GM12891 (cell line): ENCODE data around the gene HOXC4.

ENCODE experiments used
- DNase-seq: peaks from one replicate; pipeline ENCODE4 v3.0.0; 2011; ENCODE audit warnings: low spot score; ENCODE audit not compliant: insufficient read length
- FAIRE-seq: peaks from 2 replicates; lab custom pipeline; 2011; peaks lifted over from hg19 to GRCh38; lab: Jason Lieb, UNC
- PAX5 ChIP-seq: IDR thresholded peaks from 2 replicates; pipeline ENCODE4 v1.6.1; 2011; ENCODE audit warnings: low read length, moderate library complexity, mild to moderate bottlenecking; ENCODE audit not compliant: insufficient read depth, severe bottlenecking
- POLR2A ChIP-seq: IDR thresholded peaks from 2 replicates; pipeline ENCODE4 v1.6.1; 2011; ENCODE audit warnings: low read depth, low read length, control low read depth
- POLR2AphosphoS5 ChIP-seq: IDR thresholded peaks from 2 replicates; pipeline ENCODE4 v1.6.1; 2011; ENCODE audit warnings: low read depth, low read length, control low read depth
- POU2F2 ChIP-seq: IDR thresholded peaks from 2 replicates; pipeline ENCODE4 v1.6.1; 2011; ENCODE audit warnings: low read depth, mild to moderate bottlenecking, control low read depth, low read length, moderate library complexity
- SPI1 ChIP-seq: IDR thresholded peaks from 2 replicates; pipeline ENCODE4 v1.6.1; 2011; ENCODE audit warnings: low read depth, low read length, control low read depth
- TAF1 ChIP-seq: IDR thresholded peaks from 2 replicates; pipeline ENCODE4 v1.6.1; 2011; ENCODE audit warnings: low read depth, low read length, control low read depth

Gene HOXC4

GRCh38 chr12:54021432-54022013, 32.1 kb upstream of the HOXC4 start:
- DNase-seq = no peak
- no peak for TF ChIP-seq TAF1
- TF ChIP-seq SPI1 = no peak
- TF ChIP-seq POLR2AphosphoS5 = no peak
- no peak for TF ChIP-seq POLR2A
- no peak for TF ChIP-seq PAX5
- no peak for TF ChIP-seq POU2F2
- no peak for FAIRE-seq

GRCh38 chr12:54022960-54023884, 30.4 kb upstream of the HOXC4 start:
- FAIRE-seq (no peak), DNase-seq (no peak)
- no peak for TF ChIP-seq PAX5
- TF ChIP-seq POLR2AphosphoS5 = no peak
- TF ChIP-seq POU2F2 = no peak
- TF ChIP-seq POLR2A = no peak
- TF ChIP-seq TAF1 = no peak
- TF ChIP-seq SPI1 = no peak

GRCh38 chr12:54024127-54024526, 29.5 kb upstream of the HOXC4 start:
- TF ChIP-seq PAX5 = no peak
- no peak for TF ChIP-seq POU2F2
- no peak for TF ChIP-seq TAF1
- TF ChIP-seq POLR2A = no peak
- TF ChIP-seq SPI1 = no peak
- TF ChIP-seq POLR2AphosphoS5 = no peak
- no peak for DNase-seq
- no peak for FAIRE-seq

- DNase-seq (no peak), FAIRE-seq (no peak)
- TF ChIP-seq TAF1 = no peak
- TF ChIP-seq PAX5 = no peak
- TF ChIP-seq POU2F2 = no peak
- TF ChIP-seq POLR2A = no peak
Measured at GRCh38 chr12:54024581-54025305, 28.9 kb upstream of the HOXC4 start.

- FAIRE-seq (no peak), DNase-seq (no peak)
- TF ChIP-seq POU2F2 = no peak
- TF ChIP-seq TAF1 = no peak
- no peak for TF ChIP-seq POLR2AphosphoS5
- TF ChIP-seq POLR2A = no peak
- no peak for TF ChIP-seq SPI1
- no peak for TF ChIP-seq PAX5
Measured at GRCh38 chr12:54025499-54026405, 27.9 kb upstream of the HOXC4 start.

- TF ChIP-seq POU2F2 (no peak), TAF1 (no peak), POLR2A (no peak), PAX5 (no peak), POLR2AphosphoS5 (no peak), SPI1 (no peak)
- DNase-seq (no peak), FAIRE-seq (no peak)
Measured at GRCh38 chr12:54026640-54027441, 26.8 kb upstream of the HOXC4 start.

- DNase-seq (no peak), FAIRE-seq (no peak)
- TF ChIP-seq SPI1 (no peak), POU2F2 (no peak), TAF1 (no peak), PAX5 (no peak), POLR2A (no peak), POLR2AphosphoS5 (no peak)
Measured at GRCh38 chr12:54027442-54027786, 26.2 kb upstream of the HOXC4 start.
